A549 (cell line): Measurements from ENCODE around the gene UROC1. TPM values are rescaled to one million over a fixed set of nuclear protein-coding genes. Genes with fewer than 3 reads are reported as not detected.

ENCODE experiments used
- ATAC-seq, 2 experiments: fragments of 200-7000 bp in 1 of 2; fragments of >200 bp in 1 of 2; cut with Nextera tagmentation in 1 of 2; cut with Tn5 transposase in 1 of 2; 3 replicates each; pipeline versions ENCODE4 v1.8.0 to v1.9.1; 2018 to 2020; ENCODE audit warnings: mild to moderate bottlenecking in 1 of 2, moderate library complexity in 1 of 2
- CTCF ChIA-PET: fragments of 300-600 bp; sonication (Branson Sonifier 250); formaldehyde crosslinking; extraction: SDS; loops from one replicate; lab custom pipeline; 2021; ENCODE audit warnings: antibody characterized with exemption, inconsistent platforms; lab: Yijun Ruan, JAX
- POLR2A ChIA-PET: fragments of 350-600 bp; formaldehyde crosslinking; extraction: SDS; loops from one replicate; lab custom pipeline; 2021; ENCODE audit warnings: antibody characterized with exemption, inconsistent platforms; lab: Yijun Ruan, JAX
- DNase-seq, 2 experiments: peaks; one replicate each; pipeline versions ENCODE4 v3.0.0 to v3.0.0-alpha.2; 2011 to 2016; ENCODE audit warnings: low read depth in 1 of 2, low spot score in 1 of 2
- FAIRE-seq: peaks from 2 replicates; lab custom pipeline; 2011; peaks lifted over from hg19 to GRCh38; lab: Jason Lieb, UNC
- H3K27ac ChIP-seq, 2 experiments: fragments of >200 bp; sonication (Bioruptor Twin); formaldehyde crosslinking; 3 replicates each; pipeline ENCODE4 v1.5.1; 2016 to 2017
- H3K4me1 ChIP-seq: fragments of >200 bp; sonication (Bioruptor Twin); formaldehyde crosslinking; 3 replicates; pipeline ENCODE4 v1.6.1; 2016
- H3K4me2 ChIP-seq: fragments of >200 bp; sonication (Bioruptor Twin); formaldehyde crosslinking; 3 replicates; pipeline ENCODE4 v1.6.1; 2016
- H3K4me3 ChIP-seq: fragments of >200 bp; sonication (Bioruptor Twin); formaldehyde crosslinking; 3 replicates; pipeline ENCODE4 v1.5.1; 2016
- H3K9me3 ChIP-seq: fragments of >200 bp; sonication (Bioruptor Twin); formaldehyde crosslinking; 3 replicates; pipeline ENCODE4 v1.6.1; 2016
- ATOH8 ChIP-seq: fragments of 250-450 bp; sonication (Bioruptor Pico); IDR thresholded peaks from 2 replicates; pipeline ENCODE4 v1.5.0; 2020; ENCODE audit warnings: low read depth, mild to moderate bottlenecking, moderate library complexity
- BHLHE40 ChIP-seq: IDR thresholded peaks from 2 replicates; pipeline ENCODE4 v1.6.1; 2012; ENCODE audit warnings: low read depth, low read length, inconsistent platforms
- CEBPB ChIP-seq, 2 experiments: fragments of >200 bp in 1 of 2; sonication (Bioruptor Twin) in 1 of 2; formaldehyde crosslinking in 1 of 2; IDR thresholded peaks; 2 replicates each; pipeline ENCODE4 v1.6.1; 2012 to 2016
- CHD2 ChIP-seq: fragments of 150-350 bp; IDR thresholded peaks from 2 replicates; pipeline ENCODE4 v1.6.1; 2014; ENCODE audit warnings: low read length; ENCODE audit not compliant: partially characterized antibody
- CTCF ChIP-seq: fragments of >200 bp; sonication (Bioruptor Twin); formaldehyde crosslinking; IDR thresholded peaks from 3 replicates; pipeline ENCODE4 v1.5.1; 2016
- EHF ChIP-seq: fragments of 250-450 bp; sonication (Bioruptor Pico); IDR thresholded peaks from 2 replicates; pipeline ENCODE4 v1.5.0; 2020; ENCODE audit warnings: mild to moderate bottlenecking
- EHMT2 ChIP-seq: fragments of 200-600 bp; sonication (generic); IDR thresholded peaks from 2 replicates; pipeline ENCODE4 v1.6.1; 2016; ENCODE audit warnings: antibody characterized with exemption, low read depth, mild to moderate bottlenecking, moderate library complexity
- ESRRA ChIP-seq: fragments of 150-350 bp; IDR thresholded peaks from 2 replicates; pipeline ENCODE4 v1.6.1; 2014; ENCODE audit warnings: mild to moderate bottlenecking, low read length, borderline replicate concordance
- GATA3 ChIP-seq: IDR thresholded peaks from 2 replicates; pipeline ENCODE4 v1.6.1; 2012; ENCODE audit warnings: borderline replicate concordance
- HDAC2 ChIP-seq: fragments of 200-600 bp; sonication (generic); IDR thresholded peaks from 2 replicates; pipeline ENCODE4 v1.6.1; 2016
- HEYL ChIP-seq: fragments of 250-450 bp; sonication (Bioruptor Pico); IDR thresholded peaks from 2 replicates; pipeline ENCODE4 v1.8.0; 2021; ENCODE audit warnings: mild to moderate bottlenecking, moderate library complexity
- JUNB ChIP-seq: fragments of >200 bp; sonication (Bioruptor Twin); formaldehyde crosslinking; IDR thresholded peaks from 2 replicates; pipeline ENCODE4 v1.6.1; 2016
- KDM5A ChIP-seq: fragments of 200-600 bp; sonication (generic); IDR thresholded peaks from 2 replicates; pipeline ENCODE4 v1.6.1; 2016; ENCODE audit warnings: antibody characterized with exemption, mild to moderate bottlenecking
- NFE2L2 ChIP-seq: fragments of 150-350 bp; conservative IDR thresholded peaks from 2 replicates; pipeline ENCODE4 v1.6.1; 2014; ENCODE audit warnings: low read length
- NR3C1 ChIP-seq: fragments of >200 bp; sonication (Bioruptor Twin); formaldehyde crosslinking; IDR thresholded peaks from 3 replicates; pipeline ENCODE4 v1.6.1; 2017
- PBX3 ChIP-seq: IDR thresholded peaks from 2 replicates; pipeline ENCODE4 v1.6.1; 2012
- PHF8 ChIP-seq: fragments of 200-600 bp; sonication (generic); IDR thresholded peaks from 2 replicates; pipeline ENCODE4 v1.6.1; 2016; ENCODE audit warnings: low read depth, mild to moderate bottlenecking, antibody characterized with exemption, moderate library complexity, borderline replicate concordance
- RARB ChIP-seq: fragments of 250-450 bp; sonication (Bioruptor Pico); IDR thresholded peaks from 2 replicates; pipeline ENCODE4 v1.8.0; 2021; ENCODE audit warnings: mild to moderate bottlenecking, moderate library complexity
- RCOR1 ChIP-seq: fragments of 150-350 bp; IDR thresholded peaks from 2 replicates; pipeline ENCODE4 v1.6.1; 2014; ENCODE audit warnings: antibody characterized with exemption, low read length, low read depth
- REST ChIP-seq: fragments of 200-600 bp; sonication (generic); IDR thresholded peaks from 2 replicates; pipeline ENCODE4 v1.6.1; 2016; ENCODE audit warnings: antibody characterized with exemption, mild to moderate bottlenecking, moderate library complexity
- SMC3 ChIP-seq: fragments of >200 bp; sonication (Bioruptor Twin); formaldehyde crosslinking; IDR thresholded peaks from 3 replicates; pipeline ENCODE4 v1.6.1; 2018; ENCODE audit warnings: inconsistent platforms
- TP53 ChIP-seq: fragments of 250-450 bp; sonication (Bioruptor Pico); IDR thresholded peaks from 2 replicates; pipeline ENCODE4 v1.5.0; 2021; ENCODE audit warnings: mild to moderate bottlenecking, moderate library complexity
- ZSCAN20 ChIP-seq: fragments of 250-450 bp; sonication (Bioruptor Pico); IDR thresholded peaks from 2 replicates; pipeline ENCODE4 v1.8.0; 2022; ENCODE audit warnings: mild to moderate bottlenecking, moderate library complexity
- WGBS: methylation state at CpG from one replicate; pipeline ENCODE4 v1.1.6; 2017; ENCODE audit errors: missing lambda C conversion rate; 5-methylcytosine and 5-hydroxymethylcytosine counted together
- polyA plus RNA-seq, 4 experiments: library from polyadenylated mRNA; depleted of rRNA in 3 of 4; stranded (reverse); fragments of >200 nt; fragmentation: RNase III in 1 of 4; extraction: RNeasy Plus Mini Kit Qiagen cat#74134 plus additional on column Dnase treatment in 1 of 4; gene quantifications; 2 replicates in 3 of 4; 3 replicates in 1 of 4; pipeline ENCODE4 v1.2.3, GENCODE V29; 2011 to 2017

Gene UROC1
- polyA plus RNA-seq, 2 of the 4 experiments (the other 2 are of a cell fraction): not detected

- ATAC-seq (no peak; a peak in 3 of 6 replicates), FAIRE-seq (no peak), DNase-seq (no peak)
- WGBS: 42% methylated on average over 4 of the region's 9 CpGs
- TF ChIP-seq BHLHE40 (no peak), KDM5A (no peak)
- Histone ChIP-seq H3K4me1 (no peaks in the 10 kb centered on the region), H3K4me3 (no peak within 1 kb of the TSS), H3K4me2 (no peak within 1 kb of the TSS), H3K27ac (no peak within 1 kb of the TSS), H3K9me3 (no peaks in the 10 kb centered on the region)
- CTCF ChIA-PET: no interaction called here
- POLR2A ChIA-PET: no interaction called here
Measured at GRCh38 chr3:126558336-126559071, 40.9 kb upstream of the UROC1 start, which contains the start of gene C3orf22. TSS of gene C3orf22 (minus strand) at chr3:126558932. CDS start at chr3:126553390, 5,542 bp downstream.

- no peak for DNase-seq
- Histone ChIP-seq H3K4me3 (no peak overlapping the region), H3K4me2 (no peak overlapping the region), H3K27ac (no peak overlapping the region), H3K4me1 (no peaks in the 10 kb centered on the region), H3K9me3 (no peaks in the 10 kb centered on the region)
- POLR2A ChIA-PET: no interaction called here
- ATAC-seq: no peak; a peak in 1 of 6 replicates
- no peak for FAIRE-seq
- no CpG with 5 or more reads among the region's 6 CpGs for WGBS
- TF ChIP-seq EHMT2 (no peak), HEYL (CRISPR knock-in tag) (no peak), ATOH8 (CRISPR knock-in tag) (no peak), CTCF (no peak), GATA3 (no peak), RARB (no peak), NR3C1 (no peak), EHF (CRISPR knock-in tag) (no peak), PBX3 (no peak), HDAC2 (no peak), TP53 (CRISPR knock-in tag) (no peak), ZSCAN20 (CRISPR knock-in tag) (no peak), RCOR1 (no peak), JUNB (no peak), CEBPB (IDR thresholded peaks at IDR 0.05) (no peak)
- CTCF ChIA-PET: no interaction called here
Measured at GRCh38 chr3:126557761-126558160, 40.2 kb upstream of the UROC1 start.

GRCh38 chr3:126557415-126557745 lies 39.8 kb upstream of the UROC1 start:
- H3K4me3 ChIP-seq: no peak overlapping the region

More at GRCh38 chr3:126557415-126557745, 39.8 kb upstream of the UROC1 start:
- CTCF ChIA-PET: no interaction called here
- Histone ChIP-seq H3K4me1 (no peaks in the 10 kb centered on the region), H3K9me3 (no peaks in the 10 kb centered on the region), H3K27ac (no peak overlapping the region), H3K4me2 (no peak overlapping the region)
- POLR2A ChIA-PET: no interaction called here
- FAIRE-seq (no peak), ATAC-seq (no peak), DNase-seq (no peak)
- TF ChIP-seq SMC3 (no peak), GATA3 (no peak), ESRRA (no peak), HDAC2 (no peak), JUNB (no peak), NR3C1 (no peak), REST (no peak), CHD2 (no peak), PHF8 (no peak), NFE2L2 (no peak)
- 96% methylated on average over 5 of the region's 11 CpGs for WGBS
